NCI-H82 treated with DMSO at 0.1 percent for 48 hours (cell line): ENCODE measurements around the gene SLC37A1.
A peak's percentile ranks its signal among the peaks of the same experiment; 100 is the strongest.

Source experiments
- DNase-seq: peaks from one replicate; lab custom pipeline; 2025; ENCODE audit not compliant: unreplicated experiment; lab: John Stamatoyannopoulos, UW

Gene SLC37A1

GRCh38 chr21:42478504-42478903, 35.1 kb upstream of the SLC37A1 start:
- DNase-seq = no peak

- DNase-seq = no peak
Observed at GRCh38 chr21:42479582-42479981, 34.1 kb upstream of the SLC37A1 start.

GRCh38 chr21:42480736-42481135, 32.9 kb upstream of the SLC37A1 start:
- DNase-seq = no peak

GRCh38 chr21:42481169-42481568, 32.5 kb upstream of the SLC37A1 start:
- DNase-seq = no peak

GRCh38 chr21:42484966-42485365, 28.7 kb upstream of the SLC37A1 start:
- no peak for DNase-seq

- no peak for DNase-seq
Observed at GRCh38 chr21:42486072-42486471, 27.6 kb upstream of the SLC37A1 start.

- no peak for DNase-seq
Observed at GRCh38 chr21:42486531-42486930, 27.1 kb upstream of the SLC37A1 start.

GRCh38 chr21:42489006-42489563, 24.6 kb upstream of the SLC37A1 start:
- no peak for DNase-seq

GRCh38 chr21:42489991-42490390, 23.7 kb upstream of the SLC37A1 start:
- no peak for DNase-seq

- DNase-seq = peak; percentile 23
Observed at GRCh38 chr21:42490720-42491119, 22.9 kb upstream of the SLC37A1 start.

- DNase-seq = peak; percentile 49
Observed at GRCh38 chr21:42491328-42491727, 22.3 kb upstream of the SLC37A1 start.

- no peak for DNase-seq
Observed at GRCh38 chr21:42492201-42492600, 21.5 kb upstream of the SLC37A1 start.

GRCh38 chr21:42493109-42494060, 20.3 kb upstream of the SLC37A1 start:
- peak; percentile 34 for DNase-seq

- no peak for DNase-seq
Observed at GRCh38 chr21:42495027-42495426, 18.6 kb upstream of the SLC37A1 start.

- no peak for DNase-seq
Observed at GRCh38 chr21:42495765-42496119, 17.9 kb upstream of the SLC37A1 start.

- DNase-seq = peak; percentile 99
Observed at GRCh38 chr21:42496120-42496838, 17.4 kb upstream of the SLC37A1 start, which contains the start of gene RSPH1. TSS of gene RSPH1 (minus strand) at chr21:42496224. CDS start at chr21:42496186, 38 bp downstream.

GRCh38 chr21:42496839-42497202, 16.8 kb upstream of the SLC37A1 start:
- no peak for DNase-seq

GRCh38 chr21:42498012-42498411, 15.6 kb upstream of the SLC37A1 start:
- DNase-seq = no peak

GRCh38 chr21:42499444-42500112, 14.1 kb upstream of the SLC37A1 start:
- no peak for DNase-seq

GRCh38 chr21:42500225-42500624, 13.4 kb upstream of the SLC37A1 start:
- no peak for DNase-seq

GRCh38 chr21:42500736-42501135, 12.9 kb upstream of the SLC37A1 start:
- DNase-seq = no peak
